ENCODE measurements around the gene KRT71.

Gene KRT71

GRCh38 chr12:52531566-52532300, 21.2 kb downstream of the KRT71 start:
- H3K4me3 ChIP-seq (ENCODE audit: control insufficient read depth, low read depth, low read length) = no peak overlapping the region

DNA sequence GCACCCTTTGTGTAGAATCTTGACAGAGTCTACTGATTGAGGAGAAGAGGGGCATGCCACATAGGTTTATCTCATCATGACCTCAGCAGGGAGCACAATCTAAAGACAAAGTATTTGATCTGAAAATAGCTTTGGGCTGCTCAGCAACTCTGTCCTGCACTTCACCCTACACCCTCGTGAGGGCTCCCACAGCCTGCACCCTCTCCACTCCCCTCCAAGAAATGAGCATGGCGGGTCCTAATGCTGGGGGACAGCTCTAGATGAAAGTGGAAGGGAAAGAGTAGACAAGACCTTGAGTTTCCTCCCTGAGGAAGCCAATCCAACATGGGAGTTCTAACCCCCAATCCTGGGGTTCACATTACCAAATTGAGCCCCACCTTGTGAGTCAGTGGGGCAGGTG, 22.0 kb downstream of the KRT71 start:
- no peak for TF ChIP-seq CTCF (conservative IDR thresholded peaks at IDR 0.05; ENCODE audit: control insufficient read depth, insufficient read depth, low read depth, low read length)
- DNase-seq (ENCODE audit: low read depth) = no peak
- H3K4me3 ChIP-seq (ENCODE audit: control insufficient read depth, low read depth, low read length) = no peak overlapping the region

More at GRCh38 chr12:52531566-52532300, 21.2 kb downstream of the KRT71 start:
- TF ChIP-seq CTCF (conservative IDR thresholded peaks at IDR 0.05; ENCODE audit: control insufficient read depth, insufficient read depth, low read depth, low read length) = no peak
- DNase-seq (ENCODE audit: low read depth) = no peak

GRCh38 chr12:52530366-52530765, 22.6 kb downstream of the KRT71 start:
- DNase-seq (ENCODE audit: low read depth) = no peak
- no peak overlapping the region for H3K4me3 ChIP-seq (ENCODE audit: control insufficient read depth, low read depth, low read length)
- no peak for TF ChIP-seq CTCF (conservative IDR thresholded peaks at IDR 0.05; ENCODE audit: control insufficient read depth, insufficient read depth, low read depth, low read length)

GRCh38 chr12:52529846-52530245, 23.1 kb downstream of the KRT71 start:
- H3K4me3 ChIP-seq (ENCODE audit: control insufficient read depth, low read depth, low read length) = no peak overlapping the region

DNA sequence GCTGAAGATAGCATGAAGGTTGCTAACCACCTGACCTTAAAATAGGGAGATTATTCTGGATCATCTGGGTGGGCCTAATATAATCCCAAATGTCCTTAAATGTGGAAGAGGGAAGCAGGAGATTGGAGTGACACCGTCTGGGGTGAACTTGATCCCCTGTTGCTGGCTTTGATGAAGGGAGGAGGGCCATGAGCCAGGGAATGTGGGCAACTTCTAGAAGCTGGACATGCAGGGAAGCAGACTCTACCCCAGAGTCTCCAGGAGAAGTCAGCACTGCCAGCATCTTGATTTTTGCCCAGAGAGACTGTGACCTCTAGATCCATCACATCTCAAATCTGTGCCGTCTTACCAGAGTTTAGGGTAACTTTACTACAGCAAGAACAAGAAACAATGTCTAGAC, 23.5 kb downstream of the KRT71 start:
- DNase-seq (ENCODE audit: low read depth) = no peak
- no peak for TF ChIP-seq CTCF (conservative IDR thresholded peaks at IDR 0.05; ENCODE audit: control insufficient read depth, insufficient read depth, low read depth, low read length)
- no peak overlapping the region for H3K4me3 ChIP-seq (ENCODE audit: control insufficient read depth, low read depth, low read length)

More at GRCh38 chr12:52529846-52530245, 23.1 kb downstream of the KRT71 start:
- no peak for DNase-seq (ENCODE audit: low read depth)
- TF ChIP-seq CTCF (conservative IDR thresholded peaks at IDR 0.05; ENCODE audit: control insufficient read depth, insufficient read depth, low read depth, low read length) = no peak

DNA sequence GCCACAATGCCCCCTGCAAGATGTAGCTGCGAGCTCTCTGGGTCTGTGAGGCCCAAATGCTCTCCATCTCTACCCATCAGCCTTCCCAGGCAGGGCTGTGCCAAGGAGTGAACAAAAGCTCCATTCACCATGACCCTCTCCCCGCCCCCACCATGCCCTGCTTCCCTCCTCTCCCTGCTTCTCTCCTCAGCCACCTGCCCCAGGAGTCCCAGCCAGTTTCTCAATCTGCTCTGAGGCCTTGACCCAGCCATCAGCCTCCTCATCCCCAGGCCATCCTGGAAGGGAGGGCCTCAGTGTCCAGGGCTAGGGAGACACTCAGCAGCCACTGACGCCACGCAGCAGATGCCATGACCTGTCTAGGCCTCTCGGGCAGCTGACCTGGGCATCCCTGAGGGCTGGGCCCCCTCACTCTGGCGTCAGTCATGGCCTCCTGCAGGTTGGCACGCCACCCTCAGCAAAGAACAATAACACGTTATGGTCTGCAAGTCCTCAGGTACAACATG, 24.3 kb downstream of the KRT71 start:
- TF ChIP-seq CTCF (conservative IDR thresholded peaks at IDR 0.05; ENCODE audit: control insufficient read depth, insufficient read depth, low read depth, low read length) = no peak
- DNase-seq (ENCODE audit: low read depth) = no peak
- no peak overlapping the region for H3K4me3 ChIP-seq (ENCODE audit: control insufficient read depth, low read depth, low read length)
